ENCODE measurements around the gene ACTA1.

GRCh38 chr1:229385853-229386456 is 47.9 kb downstream of the ACTA1 start:
- TF ChIP-seq EP300 (IDR thresholded peaks at IDR 0.05; ENCODE audit: borderline replicate concordance in 1 of 2, low read depth in 2 of 2, low read length in 2 of 2), result no peak
- TF ChIP-seq CTCF (IDR thresholded peaks at IDR 0.05; ENCODE audit: control extremely low read depth in 1 of 3, insufficient read depth in 1 of 3, low read depth in 1 of 3, low read length in 3 of 3), result no peak
- TF ChIP-seq TAF1 (IDR thresholded peaks at IDR 0.05; ENCODE audit: low read depth, low read length), result no peak
- TF ChIP-seq KDM1A (IDR thresholded peaks at IDR 0.05; ENCODE audit: borderline replicate concordance, low read length), result no peak
- TF ChIP-seq YY1 (IDR thresholded peaks at IDR 0.05; ENCODE audit: low read depth, low read length), result no peak

Measured in H1 (cell line).